Measurements from ENCODE around the gene IL11RA. TPM values are rescaled to one million over a fixed set of nuclear protein-coding genes. Genes with fewer than 3 reads are reported as not detected.

Gene IL11RA
- total and polyA plus RNA-seq, 2 donors from 2014 or later, result 15.2 to 17.7 TPM

GRCh38 chr9:34648673-34649072, 3.3 kb upstream of the IL11RA start:
- intact Hi-C loops (cut with DNase I), result no loop called here
- no peak for DNase-seq
- no peaks in the 10 kb centered on the region for H3K9me3 ChIP-seq (ENCODE audit: control insufficient read depth in 2 of 3, insufficient read depth in 1 of 3, low read length in 3 of 3)
- no peak overlapping the region for H3K9ac ChIP-seq (ENCODE audit: low read length in 3 of 3)
- H3K27me3 ChIP-seq (ENCODE audit: control insufficient read depth, insufficient read depth, low read length), result no peaks in the 10 kb centered on the region
- TF ChIP-seq CTCF (IDR thresholded peaks at IDR 0.05; ENCODE audit: borderline replicate concordance, extremely low read depth, insufficient read depth), result no peak
- H3K4me3 ChIP-seq (ENCODE audit: low read length in 3 of 3), result no peak overlapping the region
- peaks cover 23 to 52% (median 44%) of the 10 kb centered on the region in 3 donors for H3K4me1 ChIP-seq (ENCODE audit: control insufficient read depth in 2 of 3, insufficient read depth in 2 of 3, low read depth in 1 of 3, low read length in 3 of 3)
- H3K36me3 ChIP-seq (ENCODE audit: control insufficient read depth in 2 of 3, insufficient read depth in 3 of 3, low read length in 3 of 3), result peaks cover 4 to 18% (median 5%) of the 10 kb centered on the region in 3 donors
- no peak overlapping the region for H3K27ac ChIP-seq (ENCODE audit: low read depth in 2 of 2, low read length in 2 of 2)
- no peak for FAIRE-seq

- H3K4me1 ChIP-seq (ENCODE audit: control insufficient read depth in 2 of 3, insufficient read depth in 2 of 3, low read depth in 1 of 3, low read length in 3 of 3), result peaks cover 23 to 49% (median 43%) of the 10 kb centered on the region in 3 donors
- peak overlapping the region in 1 of 3 donors; percentile 63 for H3K9ac ChIP-seq (ENCODE audit: low read length in 3 of 3)
- H3K36me3 ChIP-seq (ENCODE audit: control insufficient read depth in 2 of 3, insufficient read depth in 3 of 3, low read length in 3 of 3), result peaks cover 4 to 18% (median 5%) of the 10 kb centered on the region in 3 donors
- no peaks in the 10 kb centered on the region for H3K27me3 ChIP-seq (ENCODE audit: control insufficient read depth, insufficient read depth, low read length)
- DNase-seq, result no peak
- H3K27ac ChIP-seq (ENCODE audit: low read depth in 2 of 2, low read length in 2 of 2), result no peak overlapping the region
- TF ChIP-seq CTCF (IDR thresholded peaks at IDR 0.05; ENCODE audit: borderline replicate concordance, extremely low read depth, insufficient read depth), result no peak
- FAIRE-seq, result no peak
- intact Hi-C loops (cut with DNase I), result no loop called here
- no peaks in the 10 kb centered on the region for H3K9me3 ChIP-seq (ENCODE audit: control insufficient read depth in 2 of 3, insufficient read depth in 1 of 3, low read length in 3 of 3)
- H3K4me3 ChIP-seq (ENCODE audit: low read length in 3 of 3), result no peak overlapping the region
Observed at GRCh38 chr9:34650816-34651215, 1.2 kb upstream of the IL11RA start.

GRCh38 chr9:34651321-34651720, 664 bp upstream of the IL11RA start:
- H3K4me3 ChIP-seq (ENCODE audit: low read length in 3 of 3), result peak overlapping the region; percentile 13 to 66 (median 63)
- TF ChIP-seq CTCF (IDR thresholded peaks at IDR 0.05; ENCODE audit: borderline replicate concordance, extremely low read depth, insufficient read depth), result no peak
- H3K27ac ChIP-seq (ENCODE audit: low read depth in 2 of 2, low read length in 2 of 2), result peak overlapping the region; percentile 63 to 72
- H3K27me3 ChIP-seq (ENCODE audit: control insufficient read depth, insufficient read depth, low read length), result no peaks in the 10 kb centered on the region
- FAIRE-seq (no peak), DNase-seq (no peak)
- H3K36me3 ChIP-seq (ENCODE audit: control insufficient read depth in 2 of 3, insufficient read depth in 3 of 3, low read length in 3 of 3), result peaks cover 4 to 18% (median 5%) of the 10 kb centered on the region in 3 donors
- peak overlapping the region in 1 of 3 donors; percentile 63 for H3K9ac ChIP-seq (ENCODE audit: low read length in 3 of 3)
- intact Hi-C loops (cut with DNase I), result no loop called here
- peaks cover 19 to 45% (median 38%) of the 10 kb centered on the region in 3 donors for H3K4me1 ChIP-seq (ENCODE audit: control insufficient read depth in 2 of 3, insufficient read depth in 2 of 3, low read depth in 1 of 3, low read length in 3 of 3)
- no peaks in the 10 kb centered on the region for H3K9me3 ChIP-seq (ENCODE audit: control insufficient read depth in 2 of 3, insufficient read depth in 1 of 3, low read length in 3 of 3)

GRCh38 chr9:34652602-34653000, 616 bp downstream of the IL11RA start:
- Histone ChIP-seq H3K36me3 (ENCODE audit: control insufficient read depth in 2 of 3, insufficient read depth in 3 of 3, low read length in 3 of 3) (peaks cover 4 to 18% (median 5%) of the 10 kb centered on the region in 3 donors), H3K9me3 (ENCODE audit: control insufficient read depth in 2 of 3, insufficient read depth in 1 of 3, low read length in 3 of 3) (no peaks in the 10 kb centered on the region), H3K27me3 (ENCODE audit: control insufficient read depth, insufficient read depth, low read length) (no peaks in the 10 kb centered on the region), H3K4me1 (ENCODE audit: control insufficient read depth in 2 of 3, insufficient read depth in 2 of 3, low read depth in 1 of 3, low read length in 3 of 3) (peaks cover 16 to 39% (median 32%) of the 10 kb centered on the region in 3 donors), H3K9ac (ENCODE audit: low read length in 3 of 3) (peak overlapping the region in 2 of 3 donors; percentile 44 to 62), H3K27ac (ENCODE audit: low read depth in 2 of 2, low read length in 2 of 2) (peak overlapping the region; percentile 9 to 51), H3K4me3 (ENCODE audit: low read length in 3 of 3) (peak overlapping the region; percentile 63 to 89 (median 77))
- DNase-seq (peak in 1 of 5 donors; percentile 12), FAIRE-seq (no peak)
- intact Hi-C loops (cut with DNase I), result no loop called here
- TF ChIP-seq CTCF (IDR thresholded peaks at IDR 0.05; ENCODE audit: borderline replicate concordance, extremely low read depth, insufficient read depth), result no peak
